COLO668 (cell line): ENCODE measurements around the gene SLC16A12.

Source experiments
- DNase-seq: peaks from one replicate; lab custom pipeline; 2025; ENCODE audit not compliant: unreplicated experiment; lab: John Stamatoyannopoulos, UW

SLC16A12 gene, protein sequence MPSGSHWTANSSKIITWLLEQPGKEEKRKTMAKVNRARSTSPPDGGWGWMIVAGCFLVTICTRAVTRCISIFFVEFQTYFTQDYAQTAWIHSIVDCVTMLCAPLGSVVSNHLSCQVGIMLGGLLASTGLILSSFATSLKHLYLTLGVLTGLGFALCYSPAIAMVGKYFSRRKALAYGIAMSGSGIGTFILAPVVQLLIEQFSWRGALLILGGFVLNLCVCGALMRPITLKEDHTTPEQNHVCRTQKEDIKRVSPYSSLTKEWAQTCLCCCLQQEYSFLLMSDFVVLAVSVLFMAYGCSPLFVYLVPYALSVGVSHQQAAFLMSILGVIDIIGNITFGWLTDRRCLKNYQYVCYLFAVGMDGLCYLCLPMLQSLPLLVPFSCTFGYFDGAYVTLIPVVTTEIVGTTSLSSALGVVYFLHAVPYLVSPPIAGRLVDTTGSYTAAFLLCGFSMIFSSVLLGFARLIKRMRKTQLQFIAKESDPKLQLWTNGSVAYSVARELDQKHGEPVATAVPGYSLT

DNA sequence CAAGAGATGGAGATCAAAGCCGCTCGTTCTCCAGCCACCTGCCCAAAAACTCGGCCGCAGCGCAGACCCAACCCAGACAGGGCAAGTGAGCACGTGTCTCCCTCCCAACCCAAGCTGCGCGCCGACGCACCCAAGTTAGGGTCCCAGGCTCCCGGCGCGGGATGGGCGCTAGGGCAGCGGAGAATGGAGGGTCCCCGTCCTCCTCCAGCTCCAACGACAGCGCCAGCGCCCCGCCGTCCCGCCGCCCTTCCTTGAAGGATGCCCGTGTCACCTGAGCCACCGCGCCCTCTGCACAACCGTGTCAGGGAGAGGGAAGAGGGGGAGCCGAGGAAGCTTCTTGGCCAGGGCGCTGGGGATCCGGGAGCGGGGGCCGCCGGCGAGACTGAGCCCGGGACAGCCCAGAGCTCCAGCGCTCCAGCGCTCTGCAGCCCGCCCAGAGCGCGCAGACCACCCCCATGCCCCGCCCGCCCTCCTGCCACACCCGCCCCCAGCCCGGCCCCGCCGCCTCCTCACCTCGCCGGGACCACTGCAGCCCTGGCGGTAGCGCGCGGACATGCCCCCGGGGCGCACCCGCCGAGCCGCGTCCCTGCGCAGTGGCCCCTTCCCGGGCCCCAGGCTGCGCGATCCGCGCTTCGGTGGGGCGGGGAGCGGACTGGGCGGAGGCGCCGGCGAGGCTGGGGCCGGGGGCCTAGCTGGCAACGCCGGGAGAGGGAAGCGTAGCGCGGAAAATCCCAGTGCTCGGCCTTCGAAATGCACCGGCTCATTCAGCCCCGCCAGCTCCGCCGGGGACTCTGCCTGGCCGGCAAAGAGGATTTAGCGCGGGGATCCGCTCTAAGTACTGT is at the start of gene SLC16A12:
Gene SLC16A12 (minus strand): TSS at position 424 of the 842 bp plus-strand sequence. CDS start 73,016 bp downstream, outside the sequence.
- peak; percentile 50 for DNase-seq

- no peak for DNase-seq
Measured at GRCh38 chr10:89582022-89582421, 46.6 kb upstream of the SLC16A12 start.

DNA sequence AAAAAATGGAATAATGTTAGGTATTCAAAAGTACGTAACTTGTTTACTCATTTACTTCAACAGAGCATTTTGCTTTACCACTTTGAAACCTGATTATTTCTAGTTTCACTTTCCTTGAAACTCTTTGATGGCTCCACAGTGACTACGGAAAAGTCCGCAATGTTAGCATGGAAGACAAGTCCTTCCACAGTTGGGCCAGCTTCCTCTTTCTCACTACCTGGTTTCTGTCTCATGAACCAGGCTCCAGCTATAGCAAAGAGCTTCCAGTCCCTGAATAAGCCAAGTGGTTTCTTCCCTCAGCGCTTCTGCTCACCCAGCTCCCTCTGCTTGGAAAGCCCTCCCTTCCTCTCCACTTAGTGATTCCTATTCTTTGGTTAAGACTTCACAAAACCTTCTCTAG is 44.8 kb upstream of the SLC16A12 start:
- no peak for DNase-seq

- no peak for DNase-seq
Measured at GRCh38 chr10:89576696-89577095, 41.3 kb upstream of the SLC16A12 start.

- no peak for DNase-seq
Measured at GRCh38 chr10:89576022-89576421, 40.6 kb upstream of the SLC16A12 start.

- DNase-seq, result no peak
Measured at GRCh38 chr10:89575031-89575430, 39.6 kb upstream of the SLC16A12 start.

- no peak for DNase-seq
Measured at GRCh38 chr10:89574368-89574767, 39.0 kb upstream of the SLC16A12 start.

DNA sequence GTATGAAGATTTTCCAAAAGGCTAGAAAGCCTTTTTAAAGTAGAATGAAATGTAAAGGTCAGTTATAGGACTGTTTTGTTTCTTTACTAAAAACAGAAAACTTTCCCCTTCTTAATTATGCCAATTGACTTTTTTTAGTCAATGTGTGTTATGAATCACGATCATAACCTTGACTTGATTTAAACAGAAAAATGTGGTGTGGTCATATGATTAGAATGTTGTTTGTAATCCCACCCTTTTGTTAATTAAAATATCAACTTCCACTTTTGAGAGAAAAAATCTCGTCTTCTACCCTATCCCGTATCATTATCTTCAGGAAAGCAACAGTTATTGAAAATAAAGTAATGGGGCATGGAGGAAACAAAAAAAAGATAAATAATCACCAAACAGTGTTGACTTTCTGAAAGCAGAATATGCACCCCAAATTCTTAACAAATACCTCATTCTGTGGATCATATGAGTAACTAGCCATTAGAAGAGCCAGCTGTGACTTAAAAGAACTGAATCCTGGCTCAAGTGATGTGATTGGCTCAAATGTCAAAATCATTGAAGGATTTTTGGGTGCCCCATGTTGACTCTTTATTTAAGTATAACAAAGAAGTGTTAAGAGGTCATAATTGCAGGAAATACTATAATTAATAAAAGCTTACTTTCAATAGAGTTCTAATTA is 32.3 kb upstream of the SLC16A12 start:
- no peak for DNase-seq

DNA sequence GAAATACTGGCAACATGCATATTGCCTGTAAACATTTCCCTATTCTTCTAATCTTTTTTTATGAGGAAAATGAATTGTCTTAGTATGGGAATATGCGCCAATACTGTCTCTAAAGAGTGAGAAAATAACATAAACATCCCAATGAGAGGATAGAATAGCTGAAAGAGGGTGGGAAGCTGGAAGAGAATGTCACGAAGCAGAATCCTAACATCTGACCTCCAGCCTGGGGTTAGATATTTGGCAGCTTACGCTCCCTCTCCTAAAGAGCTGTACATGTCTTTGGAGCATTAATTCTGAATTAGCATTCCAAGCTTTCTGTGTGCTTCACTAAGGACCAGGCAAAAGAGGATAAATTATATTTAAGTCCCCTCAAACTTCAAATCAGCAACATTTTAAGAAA is 31.6 kb upstream of the SLC16A12 start:
- no peak for DNase-seq

DNA sequence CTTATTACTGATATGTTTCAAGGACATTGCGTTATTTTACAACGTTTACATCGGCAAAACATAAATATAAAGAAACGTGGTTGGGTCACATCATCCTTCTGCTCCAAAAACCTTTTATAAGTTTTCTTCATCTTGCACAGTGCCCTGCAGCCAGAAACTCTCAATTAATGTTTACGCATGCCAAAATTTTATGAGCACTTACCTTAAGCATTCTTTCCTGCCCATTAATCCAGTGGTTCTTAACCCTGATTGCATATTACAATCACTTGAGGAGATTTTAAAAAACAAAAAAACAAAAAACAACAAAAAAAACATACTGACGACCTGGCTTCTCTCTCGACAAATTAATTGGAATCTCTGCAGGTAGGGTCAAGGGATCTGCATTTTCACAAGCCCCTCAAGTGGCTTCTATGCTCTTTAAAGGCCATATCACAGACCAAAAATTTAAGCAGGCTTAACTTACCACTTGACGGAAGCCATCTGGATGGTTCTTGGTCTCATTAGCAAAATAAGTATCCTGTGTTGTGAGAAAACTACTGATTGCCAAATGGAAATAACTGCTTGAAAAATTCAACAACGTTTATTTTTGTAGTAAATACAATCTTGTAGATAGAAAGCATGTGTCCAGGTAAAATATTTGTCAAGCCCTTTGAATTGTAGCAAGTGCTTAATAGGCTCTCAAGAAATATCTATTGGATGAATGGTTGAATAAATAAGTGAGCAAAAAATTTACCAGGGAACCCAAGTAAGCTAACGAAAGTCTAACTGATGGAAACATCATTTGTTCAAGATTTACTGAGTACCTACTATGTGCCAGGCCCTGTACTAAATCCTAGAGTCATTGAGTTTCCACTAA is 30.9 kb upstream of the SLC16A12 start:
- no peak for DNase-seq

DNA sequence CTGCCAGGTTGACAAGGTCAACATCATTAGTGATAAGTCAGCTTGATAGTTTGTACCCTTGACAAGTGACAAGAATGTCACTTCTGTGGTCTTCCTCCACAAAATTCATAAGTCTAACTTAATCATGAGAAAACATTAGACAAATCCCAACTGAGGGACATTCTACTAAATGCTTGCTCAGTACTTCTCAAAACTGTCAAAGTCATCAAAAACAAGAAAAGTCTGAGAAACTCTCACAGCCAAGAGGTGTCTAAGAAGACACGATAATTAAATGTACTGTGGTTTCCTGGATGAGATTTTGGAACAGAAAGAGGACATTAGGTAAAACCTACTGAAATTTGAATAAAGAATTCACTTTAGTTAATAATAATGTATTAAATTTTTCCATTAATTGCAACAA is 29.8 kb upstream of the SLC16A12 start:
- no peak for DNase-seq

DNA sequence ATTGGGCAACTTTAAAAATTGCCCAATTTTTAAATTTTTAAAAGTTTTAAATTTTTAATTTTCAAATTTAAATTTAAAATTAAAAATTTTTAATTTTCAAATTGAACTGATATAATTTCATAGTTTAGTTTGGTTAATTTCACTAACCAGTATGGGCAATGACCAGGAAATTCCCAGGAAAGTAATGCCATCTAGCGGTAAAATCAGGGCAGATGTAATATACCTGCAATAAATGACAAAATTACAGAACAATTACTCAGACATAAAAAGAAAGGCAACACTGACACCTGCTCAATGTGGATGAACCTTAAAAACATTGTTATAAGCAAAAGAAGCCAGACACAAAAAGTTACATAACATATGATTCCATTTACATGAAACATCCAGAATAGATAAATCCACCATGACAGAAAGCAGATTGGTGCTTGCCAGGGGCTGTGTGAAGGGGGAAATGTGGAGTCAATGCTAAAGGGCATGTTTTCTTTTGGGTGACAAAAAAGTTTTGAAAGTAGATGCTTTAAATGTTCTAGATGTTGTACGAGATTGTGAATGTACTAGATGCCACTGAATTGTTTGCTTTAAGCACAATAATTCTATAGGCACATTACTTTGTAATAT is 28.6 kb upstream of the SLC16A12 start:
- DNase-seq, result peak; percentile 4

DNA sequence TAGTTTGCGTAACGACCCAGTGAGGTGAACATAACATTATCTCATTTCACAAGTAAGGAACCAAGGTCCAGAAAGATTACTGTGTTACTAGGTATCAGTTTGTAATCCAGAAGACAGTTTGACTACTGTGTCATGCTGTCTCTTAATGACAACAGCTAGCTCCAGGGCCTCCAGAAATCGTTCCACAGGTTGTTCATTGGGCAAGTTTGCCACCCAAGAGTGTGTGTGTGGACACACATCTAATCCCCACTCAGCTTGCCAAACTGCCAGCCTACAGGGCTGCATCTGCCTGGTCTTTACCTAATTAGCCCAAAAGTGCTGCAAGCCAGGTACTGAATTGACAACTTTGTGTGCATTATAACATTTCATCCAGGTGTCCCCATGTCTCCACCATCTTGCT is 27.9 kb upstream of the SLC16A12 start:
- no peak for DNase-seq

- no peak for DNase-seq
Measured at GRCh38 chr10:89556600-89556999, 21.2 kb upstream of the SLC16A12 start.

DNA sequence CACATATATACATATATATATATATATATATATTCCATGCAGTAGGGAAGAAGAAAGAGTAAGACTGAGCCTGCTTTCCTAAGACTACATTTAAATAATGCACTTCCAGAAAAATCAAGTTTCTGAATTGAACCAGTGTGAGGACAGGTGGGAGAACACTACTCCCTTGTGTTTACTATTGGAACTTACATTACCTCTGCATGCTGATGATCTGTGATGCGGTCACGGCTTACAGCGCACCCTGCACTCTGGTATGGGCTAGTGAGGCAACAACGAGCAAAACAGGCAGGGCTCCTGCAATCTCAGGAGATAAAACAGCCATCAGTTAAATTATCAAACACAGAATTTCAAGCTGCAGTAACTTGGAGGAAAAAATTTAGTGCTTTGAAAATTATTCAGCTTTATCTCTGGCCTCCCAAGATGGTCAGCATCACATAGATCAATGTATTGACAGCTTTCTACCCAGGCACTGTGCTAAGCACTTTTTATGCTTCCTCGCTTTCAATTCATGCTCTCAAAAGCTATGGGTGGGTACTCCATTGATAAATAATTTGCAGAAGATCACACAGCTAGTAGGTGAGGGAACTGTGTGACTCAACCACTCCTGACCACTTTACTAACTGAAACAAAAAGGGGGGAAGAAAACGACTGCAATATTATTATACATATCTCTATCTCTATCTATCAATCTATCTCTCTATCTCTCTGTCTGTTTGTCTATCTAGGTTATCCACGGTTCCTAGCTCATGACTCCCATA is 20.5 kb upstream of the SLC16A12 start:
- DNase-seq, result no peak

- no peak for DNase-seq
Measured at GRCh38 chr10:89554433-89554832, 19.0 kb upstream of the SLC16A12 start.

DNA sequence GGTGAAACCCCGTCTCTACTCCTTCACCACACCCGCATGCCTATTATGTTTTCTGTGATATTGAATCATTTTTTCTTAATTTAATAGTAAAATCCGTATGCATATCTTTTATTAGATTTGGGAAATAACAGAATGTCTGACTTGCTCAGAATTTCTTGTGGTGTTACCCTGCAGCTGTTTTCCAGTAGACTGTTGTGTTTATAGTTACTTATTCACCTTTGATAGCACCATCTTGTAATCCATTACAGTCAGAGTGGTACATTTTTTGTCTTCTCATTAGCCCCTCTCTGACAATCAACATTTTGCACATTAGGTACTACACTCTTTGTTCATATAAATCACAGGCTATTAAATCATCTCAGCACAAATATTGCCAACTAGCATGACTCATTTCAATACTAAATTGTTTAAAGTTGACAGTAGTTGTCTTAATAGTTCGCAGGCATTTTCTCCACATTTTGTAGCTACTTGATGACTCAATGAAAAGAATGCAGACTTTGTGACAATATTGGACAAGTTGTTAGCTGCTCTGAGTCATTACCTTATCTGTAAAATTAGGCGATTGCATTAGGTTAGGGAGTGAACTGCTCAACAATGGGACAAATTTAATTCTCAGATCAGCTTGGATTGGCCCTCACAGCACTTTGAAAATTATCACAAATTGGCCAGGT is 17.8 kb upstream of the SLC16A12 start:
- DNase-seq, result no peak

DNA sequence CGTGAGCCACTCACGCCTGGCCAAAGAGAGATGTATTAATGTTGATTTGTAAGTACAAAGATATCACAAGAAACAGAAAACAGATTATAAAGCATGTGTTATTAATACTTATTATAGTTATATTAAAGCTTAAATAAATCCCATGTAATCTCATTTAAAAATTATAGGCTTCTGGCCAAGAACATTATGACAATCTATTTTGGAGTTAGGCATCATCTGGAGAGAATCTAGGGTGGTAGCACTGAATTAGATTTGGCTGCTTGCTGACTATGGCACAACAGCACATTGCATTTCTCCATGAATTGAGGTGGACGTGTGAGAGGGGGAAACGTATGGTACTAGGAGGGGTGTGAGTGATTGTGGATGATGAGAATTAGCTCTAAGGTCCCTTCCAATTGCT is 16.8 kb upstream of the SLC16A12 start:
- no peak for DNase-seq

DNA sequence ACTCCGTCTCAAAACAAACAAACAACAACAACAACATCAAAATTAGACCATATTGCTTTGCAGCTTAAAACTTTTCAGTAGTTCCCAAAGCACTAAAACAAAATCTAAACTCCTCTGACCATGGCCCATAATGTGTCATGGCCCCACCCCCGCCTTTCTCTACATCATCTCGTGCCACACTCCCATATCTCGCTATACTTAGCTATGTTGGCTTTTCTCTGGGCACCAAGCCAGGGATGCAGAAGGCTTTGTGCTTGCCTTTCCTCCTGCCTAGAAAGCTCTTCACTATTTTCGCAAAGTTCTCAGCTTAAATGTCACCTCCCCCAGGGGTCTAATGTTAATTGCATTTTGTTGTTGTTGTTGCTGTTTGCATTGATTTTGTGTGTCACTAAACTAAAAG is 15.1 kb upstream of the SLC16A12 start:
- peak; percentile 11 for DNase-seq
